ENCODE measurements around the gene SERTAD3.
A peak's percentile ranks its signal among the peaks of the same experiment; 100 is the strongest.
"Not testable (repeated sequence)": the region's sequence is repeated elsewhere in the genome, so short reads cannot be mapped to it uniquely, and the experiment has no call there.

SERTAD3 gene

DNA sequence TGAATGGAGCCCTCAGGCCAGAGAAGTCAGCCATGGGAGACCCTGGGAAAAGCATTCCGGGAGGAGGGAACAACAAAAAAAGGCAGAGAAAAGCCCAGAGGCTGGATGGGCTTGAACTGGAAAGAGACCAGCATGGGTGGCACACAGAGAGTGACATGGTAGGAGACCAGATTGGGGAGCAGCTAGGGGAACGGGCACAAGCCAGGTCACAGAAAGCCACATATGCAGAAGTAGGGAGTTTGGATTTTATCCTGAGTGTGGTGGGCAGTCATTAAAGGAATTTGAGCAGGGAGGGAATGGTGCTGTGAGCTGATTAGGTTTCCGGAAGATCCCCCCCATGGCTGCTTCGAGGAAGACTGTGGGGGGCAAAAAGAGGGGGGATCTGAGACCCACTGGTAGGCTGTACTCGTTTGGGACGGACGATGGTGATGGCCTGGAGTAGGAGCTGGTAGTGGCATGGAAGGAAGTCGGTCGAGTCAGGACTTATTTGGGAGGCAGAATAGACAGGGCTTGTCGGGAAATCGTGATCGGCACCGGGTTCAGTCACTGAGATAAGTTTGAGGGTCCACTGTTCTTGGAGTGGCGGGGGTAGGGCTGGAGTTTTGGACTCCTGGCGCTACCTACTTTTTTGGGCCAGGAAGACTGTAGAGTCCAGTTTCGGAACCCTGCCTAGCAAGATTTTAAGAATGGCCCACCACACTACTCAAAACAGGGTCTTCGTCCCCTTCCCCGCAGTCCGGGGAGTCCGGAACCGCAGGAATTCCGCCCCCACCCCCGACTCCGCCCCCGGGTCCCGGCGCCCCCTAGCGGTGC is 19.3 kb downstream of the SERTAD3 start:
- no peak for DNase-seq

DNA sequence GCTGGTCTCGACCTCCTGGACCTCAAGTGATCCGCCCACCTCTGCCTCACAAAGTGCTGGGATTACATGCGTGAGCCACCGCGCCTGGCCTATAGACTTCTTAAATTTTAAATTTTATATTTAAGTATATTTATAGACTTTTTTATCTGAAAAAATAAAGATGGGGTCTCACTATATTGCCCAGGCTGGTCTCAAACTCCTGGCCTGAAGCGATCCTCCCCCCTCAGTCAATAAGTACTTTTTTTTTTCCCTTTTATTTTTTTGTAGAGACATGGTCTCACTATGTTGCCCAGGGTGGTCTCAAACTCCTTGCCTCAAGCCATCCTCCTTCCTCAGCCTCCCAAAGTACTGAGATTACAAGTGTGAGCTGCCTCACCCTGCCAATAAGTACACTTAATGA is 20.2 kb downstream of the SERTAD3 start:
- no peak for DNase-seq

DNA sequence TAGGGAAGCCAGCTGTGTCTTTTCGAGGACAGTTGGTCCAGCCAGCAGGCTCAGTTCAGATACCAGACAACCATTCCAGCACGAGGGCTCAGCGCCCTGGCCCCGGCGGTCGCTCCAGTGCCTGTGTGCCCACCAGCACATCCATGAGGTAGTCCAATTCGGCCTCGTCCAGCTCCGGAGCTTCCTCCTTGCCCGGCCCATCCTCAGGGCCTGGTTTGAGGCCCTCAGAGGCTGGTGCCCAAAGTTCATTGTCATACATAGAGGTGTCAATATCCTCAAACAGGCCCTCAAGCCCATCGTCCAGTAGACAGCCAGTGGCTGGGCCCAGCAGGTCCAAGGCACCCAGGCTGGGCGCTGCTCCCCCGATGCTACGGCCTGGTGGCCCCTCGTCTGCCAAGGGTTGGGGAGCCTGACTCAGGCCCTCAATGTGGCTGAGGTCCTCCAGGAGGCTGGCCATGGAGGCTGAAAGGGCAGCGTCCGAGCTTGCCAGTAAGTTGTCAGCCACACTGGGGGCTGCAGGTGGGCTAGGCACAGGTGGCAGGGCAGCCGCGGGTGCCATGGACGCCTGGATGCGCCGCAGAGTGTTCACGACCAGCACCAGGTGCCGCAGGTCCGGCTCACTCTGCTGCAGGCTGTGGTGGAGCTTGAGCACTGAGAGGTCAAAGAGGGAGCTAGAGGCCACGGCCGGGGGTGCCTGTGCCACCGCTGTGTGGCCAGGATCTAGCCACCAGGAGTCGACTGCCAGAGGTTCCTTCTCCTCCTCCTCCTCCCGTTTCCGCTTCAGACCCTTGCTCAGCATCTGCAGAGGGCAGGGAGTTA is 21.2 kb downstream of the SERTAD3 start:
- no peak for DNase-seq

- no peak for DNase-seq
Measured at GRCh38 chr19:40421993-40422747, 22.0 kb downstream of the SERTAD3 start.

GRCh38 chr19:40420766-40421765 is 23.1 kb downstream of the SERTAD3 start:
- peak; percentile 79 for DNase-seq

DNA sequence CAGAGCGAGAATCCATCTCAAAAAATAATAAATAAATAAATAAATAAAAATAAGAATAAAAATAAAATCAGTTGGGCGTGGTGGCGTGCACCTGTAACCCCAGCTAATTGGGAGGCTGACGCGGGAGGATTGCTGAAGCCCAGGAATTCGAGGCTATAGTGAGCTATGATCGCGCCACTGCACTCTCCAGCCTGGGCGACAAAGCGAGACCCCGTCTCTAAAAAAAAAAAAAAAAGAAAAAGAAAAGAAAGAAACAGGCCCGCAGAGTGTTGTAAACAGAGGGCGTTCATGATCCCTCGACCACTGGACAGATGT is 23.7 kb downstream of the SERTAD3 start:
- DNase-seq = no peak

DNA sequence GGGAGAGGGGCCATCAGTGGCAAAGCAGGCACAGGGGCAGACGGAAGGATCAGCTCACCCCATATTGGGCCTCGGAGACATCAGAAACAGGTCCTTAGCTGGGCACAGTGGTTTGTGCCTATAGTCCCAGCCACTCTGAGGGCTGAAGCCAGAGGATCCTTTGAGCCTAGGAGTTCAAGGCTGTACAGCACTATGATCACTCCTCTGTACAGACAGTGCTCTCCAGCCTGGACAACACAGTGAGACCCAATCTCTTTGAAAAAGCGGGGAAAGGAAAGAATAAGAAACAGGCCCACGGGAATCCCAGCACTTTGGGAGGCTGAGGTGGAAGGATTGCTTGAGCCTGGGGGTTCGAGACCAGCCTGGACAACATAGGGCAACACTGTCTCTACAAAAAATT is 24.4 kb downstream of the SERTAD3 start:
- no peak for DNase-seq

GRCh38 chr19:40419066-40419612 is 25.0 kb downstream of the SERTAD3 start:
- DNase-seq = peak; percentile 85

DNA sequence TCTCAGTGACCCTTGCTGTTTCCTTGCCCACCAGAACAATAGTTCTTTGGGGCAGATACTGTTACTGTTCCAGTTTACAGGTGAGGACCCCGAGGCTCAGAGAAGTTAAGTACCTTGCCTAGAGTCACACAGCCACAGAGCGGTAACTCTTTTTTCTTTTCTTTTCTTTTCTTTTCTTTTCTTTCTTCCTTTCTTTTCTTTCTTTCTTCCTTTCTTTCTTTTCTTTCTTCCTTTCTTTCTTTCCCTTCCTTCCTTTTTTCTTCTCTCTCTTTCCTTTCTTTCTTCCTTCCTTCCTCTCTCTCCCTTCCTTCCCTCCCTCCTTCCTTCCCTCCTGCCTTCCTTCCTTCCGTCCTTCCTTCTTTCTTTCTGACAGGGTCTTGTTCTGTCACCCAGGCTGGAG is 26.1 kb downstream of the SERTAD3 start:
- no peak for DNase-seq

DNA sequence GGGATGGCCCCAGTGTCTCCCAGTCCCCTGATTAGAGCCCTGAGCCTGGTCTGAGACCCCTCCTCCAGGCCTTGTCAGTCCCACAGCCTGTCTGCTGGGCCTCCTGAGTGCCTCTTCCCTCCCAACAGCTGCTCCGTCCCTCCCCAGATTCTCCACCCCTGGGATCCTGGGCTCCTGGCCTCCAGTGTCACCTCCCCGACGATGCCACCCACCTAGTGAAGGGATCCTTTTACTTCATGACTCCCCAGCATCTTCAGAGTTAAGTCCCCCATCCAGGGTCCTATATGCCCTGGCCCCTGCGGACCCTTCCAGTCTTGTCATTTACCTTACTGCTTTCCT is 26.5 kb downstream of the SERTAD3 start:
- DNase-seq = no peak

DNA sequence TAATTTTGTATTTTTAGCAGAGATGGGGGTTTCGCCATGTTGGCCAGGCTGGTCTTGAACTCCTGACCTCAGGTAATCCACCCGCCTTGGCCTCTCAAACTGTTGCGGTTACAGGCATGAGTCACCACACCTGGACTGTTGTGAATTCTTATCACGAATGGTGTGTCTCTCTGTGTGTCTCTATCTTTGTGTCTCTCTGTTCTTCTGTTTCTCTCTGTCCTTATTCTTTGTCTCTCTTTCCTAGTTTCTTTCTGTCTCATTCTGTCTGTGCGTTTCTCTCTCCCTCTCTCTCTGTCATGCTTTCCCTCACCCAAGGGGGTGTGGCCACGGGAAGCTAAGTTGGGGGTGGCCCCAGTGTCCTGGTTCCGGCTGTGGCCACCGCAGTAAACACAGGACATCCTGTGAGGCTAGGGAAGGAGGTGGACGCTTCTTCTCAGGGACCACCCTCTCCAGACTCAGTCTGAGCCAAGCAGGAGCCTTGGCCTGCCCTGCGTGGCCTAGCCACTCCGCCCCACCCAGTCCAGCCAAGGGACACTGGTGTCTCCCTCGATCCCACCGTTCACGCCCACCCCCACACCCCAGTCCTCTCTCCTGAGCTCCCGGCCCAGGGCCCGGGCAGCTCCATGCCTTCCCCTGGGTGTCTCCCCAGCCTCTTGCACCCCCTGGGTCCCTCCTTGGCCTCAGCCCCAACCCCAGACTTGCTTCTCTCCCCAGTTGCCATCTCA is 27.1 kb downstream of the SERTAD3 start:
- no peak for DNase-seq

GRCh38 chr19:40415768-40416167 is 28.4 kb downstream of the SERTAD3 start:
- DNase-seq = no peak

- no peak for DNase-seq
Measured at GRCh38 chr19:40414542-40415535, 29.3 kb downstream of the SERTAD3 start.

- no peak for DNase-seq
Measured at GRCh38 chr19:40413291-40413845, 30.8 kb downstream of the SERTAD3 start, which contains the start of gene PRX. PRX (minus strand) TSS chr19:40413378; CDS start chr19:40407932, 5,446 bp downstream.

DNA sequence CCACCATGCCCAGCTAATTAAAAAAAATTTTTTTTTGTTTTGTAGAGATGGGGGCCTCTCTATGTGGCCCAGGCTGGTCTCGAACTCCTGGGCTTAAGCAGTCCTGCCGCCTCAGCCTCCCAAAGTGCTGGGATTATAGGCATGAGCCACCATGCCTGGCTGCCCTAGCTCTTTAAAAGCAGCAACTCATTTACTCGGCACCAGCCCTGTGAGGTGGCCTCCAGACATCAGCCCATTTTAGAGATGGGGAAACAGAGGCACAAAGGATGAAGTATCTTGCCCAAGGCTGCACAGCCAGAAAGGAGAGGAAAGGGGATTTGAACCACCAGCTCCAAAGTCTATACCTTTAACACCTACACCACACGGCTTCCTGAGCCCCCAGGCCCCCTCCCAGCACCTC is 31.3 kb downstream of the SERTAD3 start:
- no peak for DNase-seq

DNA sequence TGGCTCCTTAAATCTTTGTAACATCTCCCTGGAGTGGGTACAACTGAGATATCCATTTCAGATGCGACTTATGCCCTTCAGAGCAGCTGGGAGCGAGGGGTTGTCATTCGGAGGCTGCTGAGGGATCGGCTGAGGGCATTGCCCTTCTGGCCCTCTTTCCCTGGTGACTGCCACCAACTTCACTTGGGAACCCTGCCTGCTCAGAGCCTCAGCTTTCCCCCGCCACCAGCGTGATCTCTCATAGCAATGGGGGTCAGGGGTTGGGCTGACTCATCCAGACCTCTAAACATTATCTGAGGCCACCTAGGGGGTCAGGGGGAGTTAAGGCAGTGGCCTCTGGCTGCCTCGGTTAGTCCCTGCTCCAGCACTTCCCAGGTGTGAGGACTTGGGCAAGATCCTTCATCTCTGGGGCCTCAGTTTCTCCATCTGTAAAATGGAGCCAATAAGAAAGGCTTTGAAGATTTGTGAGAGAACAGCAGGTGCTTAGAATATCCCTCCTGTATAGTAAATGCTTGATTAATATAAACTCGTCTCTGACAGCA is 32.1 kb downstream of the SERTAD3 start:
- no peak for DNase-seq

DNA sequence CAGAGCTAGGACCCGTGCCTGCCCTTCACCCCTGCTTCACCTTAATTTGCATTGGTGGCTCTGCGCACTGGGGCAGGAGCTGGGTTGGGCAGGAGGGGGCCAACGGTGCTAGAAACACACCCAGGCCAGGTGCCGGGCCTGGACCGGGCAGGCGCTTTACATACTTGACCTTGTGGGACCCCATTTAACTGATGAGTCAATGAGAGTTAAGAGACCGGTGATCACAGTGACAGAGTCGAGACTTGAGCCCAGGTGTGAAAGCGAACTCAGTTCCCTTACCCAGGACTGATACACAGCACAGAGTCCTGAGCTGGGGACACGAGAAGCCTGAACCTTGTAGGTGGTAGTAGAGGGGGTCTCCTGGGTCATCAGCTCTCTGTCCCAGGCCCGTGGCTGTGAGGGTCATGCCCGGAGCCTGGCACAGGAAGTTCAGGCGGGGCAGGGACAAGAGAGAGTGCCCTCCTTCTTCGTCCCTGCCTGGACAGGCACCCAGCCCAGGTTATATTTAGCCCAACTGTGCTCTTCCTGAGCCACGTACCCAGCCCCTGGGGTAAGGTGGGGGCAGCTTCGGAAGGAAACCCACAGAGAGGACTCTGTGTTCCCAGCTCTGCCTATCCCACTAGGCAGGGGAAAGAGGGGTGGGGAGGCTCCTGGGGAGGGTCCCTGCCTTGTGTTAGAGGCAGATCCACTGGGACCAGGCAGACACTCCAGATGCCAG is 32.9 kb downstream of the SERTAD3 start:
- no peak for DNase-seq

- DNase-seq = no peak
Measured at GRCh38 chr19:40410030-40410389, 34.1 kb downstream of the SERTAD3 start.

DNA sequence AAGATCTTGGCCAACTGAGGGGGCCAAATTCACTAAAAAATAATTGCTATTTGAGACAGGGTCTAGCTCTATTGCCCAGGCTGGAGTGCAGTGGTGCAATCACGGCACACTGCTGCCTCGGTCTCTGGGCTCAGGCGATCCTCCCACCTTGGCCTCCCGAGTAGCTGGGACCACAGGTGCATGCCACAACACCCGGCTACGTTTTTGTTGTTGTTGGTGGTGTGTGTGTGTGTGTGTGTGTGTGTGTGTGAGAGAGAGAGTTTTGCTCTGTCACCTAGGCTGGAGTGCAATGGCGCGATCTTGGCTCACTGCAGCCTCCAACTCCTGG is 35.6 kb downstream of the SERTAD3 start:
- not testable (repeated sequence) for DNase-seq
